ENCODE measurements around the gene ZNF654. TPM values are rescaled to one million over a fixed set of nuclear protein-coding genes. Genes with fewer than 3 reads are reported as not detected.

ZNF654 gene
- total and polyA plus RNA-seq, 2 of the 13 experiments (the other 11 are each of a cell fraction or from before 2014, with no cell fraction given) = 1.8 to 4.1 TPM

DNA sequence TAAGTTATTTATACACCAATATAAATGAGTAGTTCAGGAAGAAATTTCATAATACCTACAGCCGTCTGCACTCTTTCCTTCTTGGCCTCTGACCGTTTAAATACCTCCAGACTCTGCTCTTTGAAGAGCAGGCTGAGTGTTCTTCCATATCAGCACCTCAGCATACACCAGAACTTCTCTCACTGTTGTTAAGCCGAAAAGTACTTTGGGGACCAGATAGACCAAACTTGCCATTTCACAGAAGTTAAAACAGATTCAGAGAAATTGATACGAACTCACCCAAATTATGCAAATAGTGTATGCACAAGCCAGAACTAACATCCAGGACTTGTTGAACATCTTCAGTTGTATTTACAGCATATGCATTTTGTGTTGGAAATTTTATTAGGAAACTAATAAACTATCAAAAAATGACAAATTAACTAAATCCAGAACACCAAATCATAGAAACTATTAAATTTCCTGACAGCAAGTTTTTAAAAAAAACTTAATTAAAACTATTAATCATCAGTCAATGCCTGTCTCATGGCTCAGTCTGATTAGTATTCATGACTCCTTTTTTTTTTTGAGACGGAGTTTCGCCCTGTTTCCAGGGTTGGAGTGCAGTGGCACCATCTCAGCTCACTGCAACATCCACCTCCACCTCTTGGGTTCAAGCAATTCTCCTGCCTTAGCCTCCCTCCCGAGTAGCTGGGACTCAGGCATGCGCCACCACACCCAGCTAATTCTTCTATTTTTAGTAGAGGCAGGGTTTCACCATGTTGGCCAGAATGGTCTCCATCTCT lies 24.4 kb upstream of the ZNF654 start:
- Histone ChIP-seq H3K36me3 (replicated peaks in 1 of 2; ENCODE audit: control insufficient read depth in 1 of 2, insufficient read depth in 2 of 2, low read length in 2 of 2) (no peaks in the 10 kb centered on the region), H2AFZ (ENCODE audit: low read length) (no peak overlapping the region), H3K9me3 (ENCODE audit: low read length) (no peaks in the 10 kb centered on the region), H3K4me2 (ENCODE audit: low read depth, low read length) (no peak overlapping the region), H3K9ac (ENCODE audit: insufficient read depth, low read depth, low read length) (no peak overlapping the region), H4K20me1 (ENCODE audit: insufficient read depth, low read length) (no peaks in the 10 kb centered on the region), H3K4me1 (ENCODE audit: insufficient read depth, low read length) (no peaks in the 10 kb centered on the region; the same call in 1 of the 2 replicates), H3K4me3 (replicated peaks in 1 of 3; ENCODE audit: insufficient read depth in 1 of 3, low read depth in 2 of 3, low read length in 3 of 3) (no peak overlapping the region), H3K27ac (ENCODE audit: extremely low read length, insufficient read depth, low read length) (no peak overlapping the region), H3K79me2 (ENCODE audit: insufficient read depth, low read length) (no peaks in the 10 kb centered on the region), H3K27me3 (ENCODE audit: control insufficient read depth in 1 of 2, insufficient read depth in 2 of 2, low read length in 2 of 2) (no peaks in the 10 kb centered on the region; a peak in 2 of 5 replicates)
- intact Hi-C loops (cut with micrococcal nuclease; ENCODE audit: unreplicated experiment) = no loop called here
- WGBS (ENCODE audit: low lambda C conversion rate) = 34% methylated on average over 8 of the region's 8 CpGs
- no TSS peak for BruUV-seq (replicated peaks)
- DNase-seq (ENCODE audit: low spot score) (no peak), ATAC-seq (no peak), FAIRE-seq (no peak)
- TF ChIP-seq, protein P1, sequence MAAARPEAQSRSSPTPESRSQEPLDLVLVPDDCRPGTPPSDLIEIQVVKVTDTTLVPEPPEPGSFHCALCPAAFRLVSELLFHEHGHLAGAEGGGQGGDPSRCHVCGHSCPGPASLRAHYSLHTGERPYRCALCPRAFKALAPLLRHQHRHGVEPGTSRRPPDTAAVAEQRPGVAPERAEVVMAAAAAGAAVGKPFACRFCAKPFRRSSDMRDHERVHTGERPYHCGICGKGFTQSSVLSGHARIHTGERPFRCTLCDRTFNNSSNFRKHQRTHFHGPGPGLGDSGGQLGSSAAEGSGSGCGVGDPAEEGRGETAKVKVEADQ (CRISPR knock-in tag; IDR thresholded peaks at IDR 0.05; ENCODE audit: borderline replicate concordance) = no peak
- no peak for TF ChIP-seq SSRP1 (CRISPR knock-in tag; IDR thresholded peaks at IDR 0.05)
- no peak for TF ChIP-seq KMT2A (CRISPR knock-in tag; IDR thresholded peaks at IDR 0.05)
- TF ChIP-seq SMARCC2 (IDR thresholded peaks at IDR 0.05) = no peak
- TF ChIP-seq, protein P2, sequence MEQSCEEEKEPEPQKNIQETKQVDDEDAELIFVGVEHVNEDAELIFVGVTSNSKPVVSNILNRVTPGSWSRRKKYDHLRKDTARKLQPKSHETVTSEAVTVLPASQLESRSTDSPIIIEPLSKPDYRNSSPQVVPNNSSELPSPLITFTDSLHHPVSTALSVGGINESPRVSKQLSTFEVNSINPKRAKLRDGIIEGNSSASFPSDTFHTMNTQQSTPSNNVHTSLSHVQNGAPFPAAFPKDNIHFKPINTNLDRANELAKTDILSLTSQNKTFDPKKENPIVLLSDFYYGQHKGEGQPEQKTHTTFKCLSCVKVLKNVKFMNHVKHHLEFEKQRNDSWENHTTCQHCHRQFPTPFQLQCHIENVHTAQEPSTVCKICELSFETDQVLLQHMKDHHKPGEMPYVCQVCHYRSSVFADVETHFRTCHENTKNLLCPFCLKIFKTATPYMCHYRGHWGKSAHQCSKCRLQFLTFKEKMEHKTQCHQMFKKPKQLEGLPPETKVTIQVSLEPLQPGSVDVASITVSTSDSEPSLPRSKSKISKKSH (CRISPR knock-in tag; IDR thresholded peaks at IDR 0.05; ENCODE audit: borderline replicate concordance) = no peak
- no peak for TF ChIP-seq ZNF34 (CRISPR knock-in tag; IDR thresholded peaks at IDR 0.05; ENCODE audit: borderline replicate concordance)
- in situ Hi-C loops (cut with HindIII; ENCODE audit: extremely low pct_ligation_motif_present, low pct_unique_long_range_greater_than_20kb) = no loop called here
- CTCF ChIA-PET (ENCODE audit: low intra/inter-chr PET ratio, low total read pairs) = no interaction called here
- POLR2A ChIA-PET = no interaction called here

All from HepG2 (cell line).